HepG2 (cell line): Measurements from ENCODE around the gene HTATIP2.

ENCODE experiments used
- EP300 ChIP-seq, 3 experiments: sonication (generic) in 1 of 3; formaldehyde crosslinking in 1 of 3; IDR thresholded peaks; 2 replicates each; pipeline versions ENCODE4 v1.5.1 to v1.6.1; 2011 to 2020; ENCODE audit warnings: low read depth in 2 of 3, low read length in 2 of 3, borderline replicate concordance in 1 of 3, improper control_type of control experiment in 1 of 3, mild to moderate bottlenecking in 1 of 3, missing genetic modification reagents in 1 of 3, moderate library complexity in 1 of 3
- NBN ChIP-seq: fragments of 450-650 bp; conservative IDR thresholded peaks from 2 replicates; pipeline ENCODE4 v1.6.1; 2017
- RAD21 ChIP-seq: fragments of 450-650 bp; formaldehyde crosslinking; IDR thresholded peaks from 2 replicates; pipeline ENCODE4 v1.5.0; 2020; ENCODE audit warnings: mild to moderate bottlenecking
- TCF7L2 ChIP-seq: IDR thresholded peaks from 2 replicates; pipeline ENCODE4 v1.6.1; 2011; ENCODE audit warnings: mild to moderate bottlenecking, low read depth, low read length, moderate library complexity
- ZNF3 ChIP-seq: IDR thresholded peaks from 2 replicates; pipeline ENCODE4 v1.7.0; 2017; ENCODE audit warnings: inconsistent platforms
- ZNF841 ChIP-seq: sonication (generic); formaldehyde crosslinking; IDR thresholded peaks from 2 replicates; pipeline ENCODE4 v1.8.1; 2023; ENCODE audit warnings: missing genetic modification reagents, borderline replicate concordance
- TF ChIP-seq, protein P1 (sequence below): sonication (generic); formaldehyde crosslinking; IDR thresholded peaks from 2 replicates; pipeline ENCODE4 v1.5.0; 2020; ENCODE audit warnings: mild to moderate bottlenecking, missing genetic modification reagents, moderate library complexity
- TF ChIP-seq, protein P2 (sequence below): sonication (generic); formaldehyde crosslinking; IDR thresholded peaks from 2 replicates; pipeline ENCODE4 v1.8.0; 2022; ENCODE audit warnings: missing genetic modification reagents, mild to moderate bottlenecking, borderline replicate concordance

DNA sequence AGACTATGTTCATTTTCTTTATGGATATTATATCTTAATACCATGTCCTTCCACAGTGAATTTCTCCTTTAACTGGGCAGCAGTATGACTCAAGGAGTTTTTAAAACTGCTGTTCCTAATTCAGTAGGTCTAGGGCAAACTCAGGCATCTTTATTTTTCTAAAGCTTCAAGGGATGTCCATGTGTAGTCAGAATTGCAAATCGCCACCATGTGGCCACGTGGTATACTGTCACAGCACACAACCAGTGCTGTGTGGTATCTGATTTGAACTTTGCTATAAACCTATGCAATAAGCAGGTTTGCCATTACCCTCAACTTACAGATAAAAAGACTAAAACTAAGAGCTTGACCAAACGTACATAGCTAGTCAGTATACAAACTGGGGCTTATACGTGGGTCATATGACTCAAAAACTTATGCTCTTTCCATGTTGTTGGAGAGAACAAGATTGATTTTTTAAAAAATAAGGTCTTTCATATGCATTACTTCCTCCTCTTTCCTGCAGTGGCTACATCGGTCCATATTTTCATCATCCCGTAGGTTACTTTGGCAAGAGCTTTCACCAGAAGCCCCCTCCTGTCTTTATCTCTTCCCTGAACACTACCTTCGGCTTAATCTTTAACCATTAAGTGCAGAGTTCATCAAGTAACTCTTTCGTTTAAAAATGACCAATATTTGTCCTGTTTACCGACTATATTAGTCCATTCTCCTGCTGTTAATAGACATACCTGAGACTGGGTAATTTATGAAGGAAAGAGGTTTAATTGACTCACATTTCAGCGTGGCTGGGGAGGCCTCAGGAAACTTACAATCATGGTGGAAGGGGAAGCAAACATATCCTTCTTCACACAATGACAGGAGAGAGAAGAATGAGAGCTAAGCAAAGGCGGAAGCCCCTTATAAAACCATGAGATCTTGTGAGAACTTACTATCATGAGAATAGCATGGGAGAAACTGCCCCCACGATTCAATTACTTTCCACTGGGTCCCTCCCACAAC is 8.0 kb upstream of the HTATIP2 start:
- TF ChIP-seq, protein P1, sequence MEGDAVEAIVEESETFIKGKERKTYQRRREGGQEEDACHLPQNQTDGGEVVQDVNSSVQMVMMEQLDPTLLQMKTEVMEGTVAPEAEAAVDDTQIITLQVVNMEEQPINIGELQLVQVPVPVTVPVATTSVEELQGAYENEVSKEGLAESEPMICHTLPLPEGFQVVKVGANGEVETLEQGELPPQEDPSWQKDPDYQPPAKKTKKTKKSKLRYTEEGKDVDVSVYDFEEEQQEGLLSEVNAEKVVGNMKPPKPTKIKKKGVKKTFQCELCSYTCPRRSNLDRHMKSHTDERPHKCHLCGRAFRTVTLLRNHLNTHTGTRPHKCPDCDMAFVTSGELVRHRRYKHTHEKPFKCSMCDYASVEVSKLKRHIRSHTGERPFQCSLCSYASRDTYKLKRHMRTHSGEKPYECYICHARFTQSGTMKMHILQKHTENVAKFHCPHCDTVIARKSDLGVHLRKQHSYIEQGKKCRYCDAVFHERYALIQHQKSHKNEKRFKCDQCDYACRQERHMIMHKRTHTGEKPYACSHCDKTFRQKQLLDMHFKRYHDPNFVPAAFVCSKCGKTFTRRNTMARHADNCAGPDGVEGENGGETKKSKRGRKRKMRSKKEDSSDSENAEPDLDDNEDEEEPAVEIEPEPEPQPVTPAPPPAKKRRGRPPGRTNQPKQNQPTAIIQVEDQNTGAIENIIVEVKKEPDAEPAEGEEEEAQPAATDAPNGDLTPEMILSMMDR (CRISPR knock-in tag) = peak; percentile 63
- no peak for TF ChIP-seq TCF7L2
- TF ChIP-seq EP300 (IDR thresholded peaks at IDR 0.05; ENCODE audit: low read depth in 2 of 2, low read length in 2 of 2) = no peak
- TF ChIP-seq EP300 (CRISPR knock-in tag; IDR thresholded peaks at IDR 0.05; ENCODE audit: borderline replicate concordance) = no peak
- TF ChIP-seq NBN = no peak
- TF ChIP-seq, protein P2, sequence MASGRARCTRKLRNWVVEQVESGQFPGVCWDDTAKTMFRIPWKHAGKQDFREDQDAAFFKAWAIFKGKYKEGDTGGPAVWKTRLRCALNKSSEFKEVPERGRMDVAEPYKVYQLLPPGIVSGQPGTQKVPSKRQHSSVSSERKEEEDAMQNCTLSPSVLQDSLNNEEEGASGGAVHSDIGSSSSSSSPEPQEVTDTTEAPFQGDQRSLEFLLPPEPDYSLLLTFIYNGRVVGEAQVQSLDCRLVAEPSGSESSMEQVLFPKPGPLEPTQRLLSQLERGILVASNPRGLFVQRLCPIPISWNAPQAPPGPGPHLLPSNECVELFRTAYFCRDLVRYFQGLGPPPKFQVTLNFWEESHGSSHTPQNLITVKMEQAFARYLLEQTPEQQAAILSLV (CRISPR knock-in tag) = no peak
- no peak for TF ChIP-seq RAD21 (CRISPR knock-in tag)
- TF ChIP-seq ZNF841 (CRISPR knock-in tag) = no peak
- TF ChIP-seq ZNF3 (CRISPR knock-in tag) = no peak
